Measurements from ENCODE around the gene NPLOC4.

NPLOC4 gene

DNA sequence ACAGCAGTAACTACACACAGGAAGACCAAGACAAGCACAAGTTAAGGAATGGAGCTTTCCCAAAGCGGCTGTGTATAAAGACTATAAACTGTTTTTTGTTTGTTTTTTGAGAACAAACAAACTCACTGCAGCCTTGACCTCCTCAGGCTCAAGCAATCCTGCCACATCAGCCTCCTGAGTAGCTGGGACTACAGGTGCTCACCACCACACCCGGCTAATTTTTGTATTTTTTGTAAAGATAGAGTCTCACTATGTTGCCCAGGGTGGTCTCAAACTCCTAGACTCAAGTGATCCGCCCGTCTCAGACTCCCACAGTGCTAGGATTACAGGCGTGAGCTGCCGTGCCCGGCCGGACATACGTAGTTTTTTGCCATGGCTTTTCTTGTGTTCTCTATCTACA is 23.5 kb upstream of the NPLOC4 start:
- DNase-seq, result no peak

GRCh38 chr17:81659038-81659437 is 22.1 kb upstream of the NPLOC4 start:
- no peak for DNase-seq

DNA sequence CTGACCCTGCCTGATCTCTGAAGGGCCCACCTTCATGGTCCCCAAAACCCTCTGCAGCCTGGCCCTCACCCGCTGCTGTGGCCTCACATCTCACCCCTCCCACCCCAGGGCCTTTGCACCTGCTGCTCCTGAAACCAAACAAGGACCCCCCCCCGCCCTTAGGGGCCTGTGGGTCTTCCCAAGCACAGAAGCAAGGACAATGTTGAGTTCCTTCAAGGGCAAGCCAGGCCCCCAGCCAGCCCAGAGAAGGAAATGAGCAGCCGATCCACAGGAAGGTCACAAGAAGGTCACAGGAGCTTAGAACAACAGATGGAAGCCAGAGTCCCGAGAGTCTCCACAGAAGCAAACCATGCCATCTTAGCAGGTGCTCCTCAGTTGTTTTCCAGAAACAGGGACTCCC is 19.9 kb upstream of the NPLOC4 start:
- no peak for DNase-seq

DNA sequence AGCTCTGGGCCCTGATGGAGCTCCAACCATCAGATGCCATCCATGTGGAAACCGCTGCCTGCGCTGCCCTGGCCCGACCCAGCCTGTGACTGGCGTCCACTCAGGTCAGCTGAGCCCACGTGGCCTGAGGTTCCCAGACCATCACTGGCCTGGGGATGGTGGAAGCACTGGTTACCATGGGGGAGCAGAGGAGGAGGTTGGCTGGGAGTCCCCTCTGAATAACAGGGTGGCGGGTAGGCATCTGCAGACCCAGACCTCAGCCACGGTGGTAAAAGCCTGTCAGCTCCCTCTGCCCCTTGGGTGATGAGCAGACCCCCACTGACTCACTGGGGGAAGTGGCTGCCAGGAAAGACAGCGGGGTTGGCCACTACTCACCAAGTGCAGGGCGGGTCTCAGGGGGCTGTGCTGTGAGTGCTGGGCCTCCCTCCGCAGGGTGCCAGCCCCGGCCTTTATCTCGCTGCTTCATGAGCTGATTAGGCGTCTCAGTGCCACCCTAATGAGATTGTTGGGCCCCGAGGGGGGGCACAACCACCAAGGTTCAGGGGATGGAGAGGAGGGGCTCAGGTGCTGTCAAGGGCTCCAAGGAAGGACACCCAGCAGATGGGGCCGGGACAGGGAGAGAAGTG is 19.3 kb upstream of the NPLOC4 start, which contains the start of gene PDE6G:
TSS of gene PDE6G (minus strand) at position 425 of the 626 bp plus-strand sequence. CDS start 3,237 bp downstream, outside the sequence.
- no peak for DNase-seq

GRCh38 chr17:81655378-81656117 is 18.6 kb upstream of the NPLOC4 start:
- DNase-seq, result no peak

DNA sequence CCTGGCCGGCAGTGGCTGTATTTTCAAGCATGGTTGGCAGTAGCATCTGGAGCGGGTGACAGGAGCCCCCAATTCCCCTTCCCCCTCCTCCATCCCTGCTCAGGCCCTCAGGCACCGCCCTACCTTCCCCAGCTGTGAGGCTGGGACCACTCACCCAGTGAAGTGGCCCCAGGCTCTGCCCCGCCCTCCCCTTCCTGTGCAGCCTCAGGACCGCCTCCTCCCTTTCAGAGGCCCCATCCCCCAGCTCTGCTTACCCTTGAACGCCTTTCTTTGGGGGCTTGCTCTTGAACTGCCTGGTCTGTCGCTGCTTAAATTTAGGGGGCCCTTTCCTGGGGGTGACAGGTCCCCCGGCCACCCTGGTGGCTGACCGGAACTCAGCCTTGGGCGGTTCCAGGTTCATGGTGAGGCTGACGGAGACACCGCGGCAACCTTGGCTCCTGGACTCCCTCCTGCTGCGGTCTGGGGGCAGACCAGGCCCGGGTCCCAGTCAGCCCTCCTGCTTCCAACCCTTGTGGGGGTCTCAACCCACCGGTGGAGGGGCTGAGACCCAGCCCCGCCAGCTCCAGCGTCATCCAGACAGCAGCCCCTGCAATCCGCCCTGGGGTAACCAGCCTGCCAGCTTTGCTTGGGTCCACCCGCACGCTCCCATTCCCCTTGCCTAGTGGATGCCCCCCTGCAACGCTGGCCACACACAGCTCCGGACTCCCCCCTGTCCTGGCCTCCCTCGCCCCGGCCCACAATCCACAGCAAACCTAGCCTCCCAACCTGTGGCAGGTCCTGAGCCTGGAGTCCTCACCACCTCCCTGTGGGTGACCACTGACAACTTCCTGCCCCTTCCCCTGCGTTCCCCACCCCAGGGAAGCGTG is 16.2 kb upstream of the NPLOC4 start:
- no peak for DNase-seq

GRCh38 chr17:81651692-81652091 is 14.8 kb upstream of the NPLOC4 start:
- no peak for DNase-seq

GRCh38 chr17:81650951-81651350 is 14.0 kb upstream of the NPLOC4 start:
- DNase-seq, result no peak

DNA sequence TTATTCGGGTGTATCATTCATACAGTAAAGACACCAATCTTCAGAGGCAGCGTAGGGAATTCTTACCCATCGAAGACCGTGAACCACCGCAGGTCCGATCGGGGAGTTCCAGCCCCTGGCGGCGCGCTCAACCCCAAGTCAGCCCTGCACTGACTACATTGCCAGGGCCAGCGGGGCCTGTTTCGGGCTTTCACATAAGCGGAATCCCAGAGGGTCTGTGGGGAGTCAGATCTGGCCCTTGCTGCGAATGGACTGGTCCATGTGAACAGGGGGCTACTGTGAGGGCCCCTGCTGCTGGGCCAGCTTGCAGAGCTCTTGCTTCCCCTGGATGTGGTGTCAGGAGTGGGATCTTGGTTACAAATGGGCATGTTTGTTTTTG is 11.8 kb upstream of the NPLOC4 start:
- no peak for DNase-seq

- DNase-seq, result no peak
Measured at GRCh38 chr17:81648013-81648706, 11.2 kb upstream of the NPLOC4 start.

- no peak for DNase-seq
Measured at GRCh38 chr17:81647640-81648012, 10.7 kb upstream of the NPLOC4 start.

DNA sequence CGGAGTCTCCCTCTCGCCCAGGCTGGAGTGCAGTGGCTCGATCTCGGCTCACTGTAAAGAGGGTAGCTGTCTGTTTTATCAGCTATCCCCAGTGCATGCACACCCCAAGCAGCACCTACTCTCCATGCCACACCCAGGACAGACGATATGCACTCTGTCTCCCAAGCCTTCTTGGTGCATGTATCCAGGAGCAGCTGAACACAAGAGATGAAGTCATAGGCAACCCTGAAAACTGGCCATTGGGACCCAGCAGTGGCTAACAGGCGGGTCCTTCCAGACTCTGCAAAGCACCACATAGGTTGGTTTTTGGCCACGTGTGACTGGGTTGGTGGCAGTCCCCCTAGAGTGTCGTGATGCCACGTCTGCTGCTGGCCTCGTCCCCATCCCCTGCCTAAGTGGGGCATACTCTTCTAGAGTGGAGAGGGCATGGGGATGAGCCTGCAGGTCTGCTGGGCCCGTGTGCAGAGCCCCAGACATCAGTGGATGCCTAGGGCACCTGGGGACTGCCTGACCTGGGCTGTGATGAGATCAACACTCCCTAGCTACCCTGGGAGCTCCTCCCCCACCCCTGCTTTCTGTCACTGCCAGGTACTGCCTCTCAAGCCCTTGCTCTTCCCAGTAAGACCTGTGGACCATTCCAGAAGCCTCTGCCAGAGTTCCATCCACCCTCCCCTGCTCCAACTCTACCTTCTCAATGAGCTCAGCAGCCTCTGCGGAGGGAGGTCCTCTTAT is 10.1 kb upstream of the NPLOC4 start:
- DNase-seq, result no peak

GRCh38 chr17:81644976-81645952 is 8.4 kb upstream of the NPLOC4 start:
- DNase-seq, result no peak

GRCh38 chr17:81644496-81644895 is 7.6 kb upstream of the NPLOC4 start:
- DNase-seq, result no peak

DNA sequence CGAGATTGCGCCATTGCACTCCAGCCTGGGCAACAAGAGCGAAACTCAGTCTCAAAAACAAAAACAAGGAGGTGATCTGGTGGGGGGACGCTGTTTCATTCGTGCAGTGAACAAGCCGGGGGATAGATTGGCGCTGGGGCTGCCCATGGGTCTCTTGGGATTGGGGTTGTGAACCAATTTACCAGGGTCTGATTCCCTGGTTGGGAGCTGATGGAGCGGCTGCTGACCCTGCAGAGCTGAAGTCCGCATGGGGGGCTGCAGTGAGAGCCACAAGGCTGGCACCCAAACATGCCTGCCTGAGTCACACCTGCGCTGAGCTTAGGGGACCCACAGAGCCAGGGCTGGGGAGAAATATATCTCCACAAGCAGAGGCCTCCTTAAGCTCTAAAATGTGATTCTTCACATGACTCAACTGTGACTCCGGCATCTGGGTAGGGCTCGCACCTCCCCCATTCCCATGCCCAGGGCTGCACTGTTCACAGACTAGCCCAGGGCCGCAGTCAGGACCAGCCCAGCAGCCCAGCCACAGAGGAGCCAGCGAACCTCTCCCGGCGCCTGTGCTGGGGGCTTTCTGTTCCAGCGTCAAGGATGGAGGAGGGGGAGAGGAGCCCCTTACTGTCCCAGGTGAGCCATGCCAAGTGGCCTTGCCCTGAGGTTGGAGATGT is 5.0 kb upstream of the NPLOC4 start:
- no peak for DNase-seq

GRCh38 chr17:81640011-81640410 is 3.1 kb upstream of the NPLOC4 start:
- no peak for DNase-seq

GRCh38 chr17:81638683-81639082 is 1.8 kb upstream of the NPLOC4 start:
- DNase-seq, result no peak

DNA sequence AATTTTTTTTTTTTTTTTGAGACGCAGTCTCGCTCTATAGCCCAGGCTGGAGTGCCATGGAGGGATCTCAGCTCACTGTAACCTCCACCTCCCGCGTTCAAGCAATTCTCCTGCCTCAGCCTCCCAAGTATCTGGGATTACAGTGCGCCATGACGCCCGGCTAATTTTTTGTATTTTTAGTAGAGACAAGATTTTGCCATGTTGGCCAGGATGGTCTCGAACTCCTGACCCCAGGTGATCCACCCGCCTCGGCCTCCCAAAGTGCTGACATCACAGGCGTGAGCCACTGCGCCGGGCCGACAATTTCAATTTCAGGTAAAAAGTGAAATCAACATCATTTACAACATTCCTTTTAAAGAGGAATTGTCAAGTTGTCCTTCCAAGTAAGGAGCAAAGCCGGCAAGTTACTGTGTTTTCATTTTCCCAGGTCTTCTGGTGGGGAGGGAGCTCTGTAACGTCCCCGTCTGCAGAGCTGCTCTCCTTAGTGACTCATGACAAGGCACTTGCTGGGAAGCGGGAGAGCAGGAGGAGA is 873 bp downstream of the NPLOC4 start:
- no peak for DNase-seq

DNA sequence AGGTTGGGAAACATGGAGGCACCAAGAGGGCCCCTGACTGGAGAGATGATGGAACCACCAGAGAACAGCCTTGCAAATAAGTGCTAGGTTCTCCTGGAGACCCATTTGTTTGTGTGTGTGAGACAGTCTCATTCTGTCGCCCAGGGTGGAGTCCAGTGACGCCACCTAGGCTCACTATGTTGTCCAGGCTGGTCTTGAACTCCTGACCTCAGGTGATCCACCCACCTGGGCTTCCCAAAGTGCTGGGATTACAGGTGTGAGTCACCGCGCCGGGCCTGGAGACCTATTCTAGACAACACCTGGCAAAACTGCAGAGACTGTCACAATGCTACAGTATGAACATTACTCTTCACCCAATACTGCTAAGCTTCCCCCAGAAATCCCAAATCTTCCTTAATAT is 1.5 kb downstream of the NPLOC4 start:
- no peak for DNase-seq

- no peak for DNase-seq
Measured at GRCh38 chr17:81631482-81631881, 5.4 kb downstream of the NPLOC4 start.
